ENCODE measurements around the gene CLIP1.

GRCh38 chr12:122368361-122369073 is 54.0 kb downstream of the CLIP1 start:
- TF ChIP-seq POLR2AphosphoS5 (IDR thresholded peaks at IDR 0.05) (peak in 2 of 4 donors; percentile 28 to 32), CTCF (IDR thresholded peaks at IDR 0.05) (no peak), POLR2A (IDR thresholded peaks at IDR 0.05) (no peak), EP300 (IDR thresholded peaks at IDR 0.05) (no peak)

All from sigmoid colon (tissue), 4 donors.